ENCODE data around the gene FGFRL1.

GRCh38 chr4:1029529-1029928, 18.1 kb downstream of the FGFRL1 start:
- TF ChIP-seq CTCF (IDR thresholded peaks at IDR 0.05), result no peak
- no peak for TF ChIP-seq EP300 (IDR thresholded peaks at IDR 0.05; ENCODE audit: low read depth)
- no peak for TF ChIP-seq POLR2A (IDR thresholded peaks at IDR 0.05)
- TF ChIP-seq POLR2AphosphoS5 (IDR thresholded peaks at IDR 0.05), result no peak
